Transverse colon (tissue), 4 donors: ENCODE results near the gene CENPM. TPM values are rescaled to one million over a fixed set of nuclear protein-coding genes. Genes with fewer than 3 reads are reported as not detected.

Experiments used
- DNase-seq: peaks from one replicate; pipeline ENCODE4 v3.0.0-alpha.2; 2019
- H3K27ac ChIP-seq, 4 donors: fragments of 200-600 bp; sonication (generic); 2 replicates each; pipeline ENCODE4 v1.5.1; 2016 to 2018; ENCODE audit warnings: inconsistent platforms in 4 of 4
- H3K27me3 ChIP-seq: fragments of 200-600 bp; sonication (generic); 2 replicates; pipeline ENCODE4 v1.5.1; 2017; ENCODE audit warnings: inconsistent platforms
- H3K36me3 ChIP-seq, 4 donors: fragments of 200-600 bp; sonication (generic); 2 replicates each; pipeline ENCODE4 v1.5.1; 2017 to 2019; ENCODE audit warnings: inconsistent platforms in 4 of 4
- H3K4me1 ChIP-seq, 4 donors: fragments of 200-600 bp; sonication (generic); 2 replicates each; pipeline ENCODE4 v1.5.1; 2017 to 2020; ENCODE audit warnings: inconsistent platforms in 4 of 4
- H3K4me3 ChIP-seq, 4 donors: fragments of 200-600 bp; sonication (generic); 1 replicate in 1 of 4; 2 replicates in 3 of 4; pipeline versions ENCODE4 v1.5.1 to v1.6.1; 2017 to 2019; ENCODE audit warnings: inconsistent platforms in 4 of 4
- H3K9me3 ChIP-seq, 2 donors: fragments of 200-600 bp; sonication (generic); 2 replicates each; pipeline ENCODE4 v1.5.1; 2017 to 2019; ENCODE audit warnings: inconsistent platforms in 2 of 2
- CTCF ChIP-seq, 5 experiments: fragments of 200-600 bp in 3 of 5; fragments of 450-650 bp in 2 of 5; sonication (generic) in 3 of 5; IDR thresholded peaks; 1 replicate in 2 of 5; 2 replicates in 3 of 5; pipeline ENCODE4 v1.5.1; 2016 to 2017; ENCODE audit warnings: antibody characterized with exemption in 5 of 5, inconsistent platforms in 3 of 5, mild to moderate bottlenecking in 2 of 5, moderate library complexity in 1 of 5
- EP300 ChIP-seq: sonication (generic); formaldehyde crosslinking; IDR thresholded peaks from one replicate; pipeline ENCODE4 v1.6.1; 2017; ENCODE audit warnings: antibody characterized with exemption, low read depth
- POLR2A ChIP-seq: fragments of 450-650 bp; IDR thresholded peaks from one replicate; pipeline ENCODE4 v1.6.1; 2016; ENCODE audit warnings: antibody characterized with exemption, mild to moderate bottlenecking, moderate library complexity
- POLR2AphosphoS5 ChIP-seq, 3 donors: sonication (generic); formaldehyde crosslinking; IDR thresholded peaks; one replicate each; pipeline ENCODE4 v1.6.1; 2016; ENCODE audit warnings: antibody characterized with exemption in 3 of 3
- WGBS, 2 donors: methylation state at CpG; one replicate each; pipeline ENCODE4 v1.1.5; 2018; ENCODE audit warnings: low coverage in 1 of 2; 5-methylcytosine and 5-hydroxymethylcytosine counted together
- in situ Hi-C, 4 donors: fragments of 200-750 bp; cut with MboI; loops; one replicate each; pipeline versions ENCODE4 v1.15.0 to v1.15.1; 2017; ENCODE audit warnings: low sequenced_read_pairs in 3 of 4, low pct_ligation_motif_present in 1 of 4, low pct_unique_long_range_greater_than_20kb in 1 of 4
- intact Hi-C: fragments of 100-400 bp; cut with DNase I; formaldehyde crosslinking; loops from one replicate; pipeline ENCODE4 v1.15.1; 2023; ENCODE audit warnings: low total_unique reads
- total RNA-seq, 4 donors: library from RNA; depleted of rRNA; stranded (reverse); fragments of >200 nt; gene quantifications; one replicate each; pipeline ENCODE4 v1.1.0, GENCODE V29; 2016

Gene CENPM
- total RNA-seq, 4 donors from 2014 or later, result 6.0 to 22.9 (median 11.0) TPM; not detected in 1

GRCh38 chr22:41905411-41906202, 41.3 kb downstream of the CENPM start:
- H3K4me3 ChIP-seq, result no peak overlapping the region
- H3K27me3 ChIP-seq, result peaks cover 18% of the 10 kb centered on the region
- peaks cover 0 to 26% (median 9%) of the 10 kb centered on the region in 4 donors for H3K36me3 ChIP-seq
- in situ Hi-C loops, result no loop called here
- peaks cover 3 to 15% (median 13%) of the 10 kb centered on the region in 4 donors for H3K4me1 ChIP-seq
- no peak overlapping the region for H3K27ac ChIP-seq
- intact Hi-C loops, result no loop called here
- DNase-seq, result no peak
- WGBS, 2 donors, result 93 to 95% methylated on average over 4 to 23 of the region's 23 CpGs
- no peaks in the 10 kb centered on the region for H3K9me3 ChIP-seq
- no peak for TF ChIP-seq EP300
- no peak for TF ChIP-seq CTCF (IDR thresholded peaks at IDR 0.05)
- TF ChIP-seq POLR2AphosphoS5 (IDR thresholded peaks at IDR 0.05), result no peak
- TF ChIP-seq POLR2A, result no peak

GRCh38 chr22:41904450-41905410, 42.2 kb downstream of the CENPM start:
- intact Hi-C loops, result no loop called here
- H3K4me1 ChIP-seq, result peaks cover 0 to 6% (median 4%) of the 10 kb centered on the region in 4 donors
- H3K36me3 ChIP-seq, result peaks cover 0 to 33% (median 10%) of the 10 kb centered on the region in 4 donors
- WGBS, 2 donors, result 77 to 93% methylated on average over 2 to 24 of the region's 24 CpGs
- no peaks in the 10 kb centered on the region for H3K9me3 ChIP-seq
- H3K27me3 ChIP-seq, result peaks cover 10% of the 10 kb centered on the region
- in situ Hi-C loops, result no loop called here
- H3K4me3 ChIP-seq, result no peak overlapping the region
- DNase-seq, result no peak
- TF ChIP-seq CTCF (IDR thresholded peaks at IDR 0.05), result no peak
- no peak for TF ChIP-seq POLR2AphosphoS5 (IDR thresholded peaks at IDR 0.05)
- TF ChIP-seq POLR2A, result no peak
- no peak for TF ChIP-seq EP300
- no peak overlapping the region for H3K27ac ChIP-seq

- H3K36me3 ChIP-seq, result peaks cover 0 to 45% (median 14%) of the 10 kb centered on the region in 4 donors
- H3K27ac ChIP-seq, result no peak overlapping the region
- TF ChIP-seq POLR2AphosphoS5 (IDR thresholded peaks at IDR 0.05), result no peak
- TF ChIP-seq EP300, result no peak
- TF ChIP-seq CTCF (IDR thresholded peaks at IDR 0.05), result no peak
- TF ChIP-seq POLR2A, result no peak
- in situ Hi-C loops (no loop called here), intact Hi-C loops (no loop called here)
- no peak for DNase-seq
- H3K9me3 ChIP-seq, result no peaks in the 10 kb centered on the region
- no peaks in the 10 kb centered on the region for H3K27me3 ChIP-seq
- H3K4me3 ChIP-seq, result no peak overlapping the region
- no peaks in the 10 kb centered on the region for H3K4me1 ChIP-seq
- WGBS, 2 donors, result 91% methylated on average over 14 of the region's 15 CpGs; no CpG with 5 or more reads in 1 of the 2 donors
Observed at GRCh38 chr22:41902932-41903421, 44.0 kb downstream of the CENPM start.

- H3K27ac ChIP-seq, result no peak overlapping the region
- H3K9me3 ChIP-seq, result no peaks in the 10 kb centered on the region
- TF ChIP-seq EP300 (no peak), POLR2A (no peak), CTCF (IDR thresholded peaks at IDR 0.05) (no peak), POLR2AphosphoS5 (IDR thresholded peaks at IDR 0.05) (no peak)
- H3K4me3 ChIP-seq, result no peak overlapping the region
- in situ Hi-C loops (no loop called here), intact Hi-C loops (no loop called here)
- no peaks in the 10 kb centered on the region for H3K4me1 ChIP-seq
- H3K27me3 ChIP-seq, result no peaks in the 10 kb centered on the region
- no peak for DNase-seq
- peaks cover 0 to 47% (median 15%) of the 10 kb centered on the region in 4 donors for H3K36me3 ChIP-seq
- 100% methylated on average over 7 of the region's 7 CpGs; no CpG with 5 or more reads in 1 of the 2 donors for WGBS, 2 donors
Observed at GRCh38 chr22:41902016-41902415, 44.9 kb downstream of the CENPM start.
